HG02885 (cell line): ENCODE data around the gene USP46.

Experiments
- ATAC-seq: cut with Tn5 transposase; IDR thresholded peaks from one replicate; pipeline ENCODE4 v1.9.1; 2021; ENCODE audit warnings: mild to moderate bottlenecking; ENCODE audit not compliant: unreplicated experiment, poor library complexity

The USP46 gene

GRCh38 chr4:52657618-52658501, 1.2 kb downstream of the USP46 start:
- no peak for ATAC-seq

- ATAC-seq: no peak
Measured at GRCh38 chr4:52657292-52657617, 1.8 kb downstream of the USP46 start.

GRCh38 chr4:52655506-52655905, 3.6 kb downstream of the USP46 start:
- ATAC-seq: no peak

- ATAC-seq: no peak
Measured at GRCh38 chr4:52651996-52652672, 7.0 kb downstream of the USP46 start.

DNA sequence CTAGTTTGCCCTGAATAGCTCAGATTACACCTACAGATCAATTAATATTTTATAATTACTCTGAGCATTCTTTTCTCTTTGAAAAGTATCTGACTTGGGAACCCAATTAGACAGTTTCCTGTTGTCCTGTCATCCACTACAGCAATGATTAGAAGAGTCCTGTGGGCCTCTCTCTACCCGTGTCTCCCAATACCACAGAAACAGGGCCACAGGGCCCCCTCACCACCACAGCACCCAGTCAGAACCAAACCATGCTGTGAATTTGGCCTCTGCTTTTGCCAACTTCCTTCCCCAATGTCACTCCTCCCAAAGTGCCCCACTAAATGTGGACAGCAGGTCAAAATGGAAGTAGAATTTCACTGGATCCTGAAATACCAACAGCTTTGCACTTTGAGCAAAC, 10.3 kb downstream of the USP46 start:
- no peak for ATAC-seq

- ATAC-seq: no peak
Measured at GRCh38 chr4:52646741-52647140, 12.4 kb downstream of the USP46 start.

- ATAC-seq: no peak
Measured at GRCh38 chr4:52646096-52646495, 13.0 kb downstream of the USP46 start.

GRCh38 chr4:52645300-52645699, 13.8 kb downstream of the USP46 start:
- ATAC-seq: peak; percentile 36

DNA sequence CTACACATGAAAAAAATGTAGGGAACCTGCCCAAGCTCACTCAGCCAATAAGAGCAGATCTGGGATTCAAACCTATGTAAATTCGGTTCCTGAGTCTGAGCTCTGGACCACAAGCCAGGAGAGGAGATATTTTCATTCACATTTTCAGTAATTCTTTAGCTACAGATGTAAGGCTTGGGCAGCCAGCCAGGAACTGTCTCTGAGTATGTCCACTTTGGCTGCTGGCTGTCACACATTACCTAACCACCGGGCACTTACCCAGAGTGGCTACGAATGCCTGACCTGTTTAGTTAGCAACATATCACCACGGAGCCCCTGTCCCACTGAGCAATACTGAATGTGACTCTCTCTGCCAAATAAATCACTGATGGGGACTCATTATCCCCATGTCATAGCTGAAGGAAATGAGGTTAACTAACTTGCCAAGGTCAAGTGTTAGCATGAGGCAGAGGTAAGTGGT, 15.3 kb downstream of the USP46 start:
- peak; percentile 32 for ATAC-seq

DNA sequence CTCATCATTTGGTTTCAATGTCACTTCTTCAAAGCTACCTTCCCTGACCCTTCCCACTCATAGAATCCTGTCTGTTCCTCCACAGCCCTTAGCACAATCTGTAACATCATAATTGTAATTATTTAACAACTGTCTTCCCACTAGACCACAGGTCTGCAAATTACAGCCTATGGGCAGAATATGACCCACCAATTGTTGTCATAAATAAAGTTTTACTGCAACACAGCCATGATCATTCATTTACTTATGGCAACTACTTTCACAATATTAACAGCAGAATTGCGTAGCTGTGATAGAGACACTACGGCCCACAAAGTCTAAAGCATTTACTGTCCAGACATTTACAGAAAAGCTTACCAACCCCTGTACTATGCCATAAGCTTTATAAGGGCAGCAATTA, 15.9 kb downstream of the USP46 start:
- ATAC-seq: no peak

DNA sequence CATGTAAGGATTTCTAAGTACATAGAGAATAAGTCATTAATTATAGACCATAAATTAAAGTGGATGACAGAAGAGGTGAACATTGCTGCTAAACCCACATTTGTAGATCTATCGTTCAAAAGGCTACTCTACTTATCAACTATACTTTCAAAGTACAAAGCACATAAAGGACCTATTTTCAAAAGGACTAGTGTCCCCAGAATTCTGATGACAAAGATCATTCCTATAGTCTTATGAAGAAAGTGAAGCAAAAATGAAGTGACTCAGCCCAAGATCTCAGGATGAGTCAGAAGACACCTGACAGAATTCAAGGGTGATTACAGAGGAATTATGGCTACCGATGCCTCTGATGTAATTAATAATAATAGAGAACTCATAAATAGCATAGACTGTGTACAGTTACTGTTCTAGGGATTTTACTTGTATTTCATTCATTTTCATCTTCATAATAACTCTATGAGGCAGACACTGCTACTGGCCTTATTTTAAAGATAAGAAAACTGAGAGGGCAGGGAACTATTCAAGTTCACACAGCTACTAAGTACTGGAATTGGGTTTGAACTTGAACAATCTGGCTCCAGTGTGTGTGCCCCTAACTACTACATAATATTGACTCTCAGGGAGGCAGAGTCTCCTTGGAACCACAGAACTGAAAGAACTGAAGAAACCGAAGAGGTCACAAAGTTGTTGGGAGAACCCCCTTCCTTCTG, 17.1 kb downstream of the USP46 start:
- ATAC-seq: peak; percentile 86

GRCh38 chr4:52640808-52641565, 18.1 kb downstream of the USP46 start:
- ATAC-seq: no peak

GRCh38 chr4:52638717-52639116, 20.4 kb downstream of the USP46 start:
- ATAC-seq: peak; percentile 39

- ATAC-seq: no peak
Measured at GRCh38 chr4:52637116-52637515, 22.0 kb downstream of the USP46 start.

DNA sequence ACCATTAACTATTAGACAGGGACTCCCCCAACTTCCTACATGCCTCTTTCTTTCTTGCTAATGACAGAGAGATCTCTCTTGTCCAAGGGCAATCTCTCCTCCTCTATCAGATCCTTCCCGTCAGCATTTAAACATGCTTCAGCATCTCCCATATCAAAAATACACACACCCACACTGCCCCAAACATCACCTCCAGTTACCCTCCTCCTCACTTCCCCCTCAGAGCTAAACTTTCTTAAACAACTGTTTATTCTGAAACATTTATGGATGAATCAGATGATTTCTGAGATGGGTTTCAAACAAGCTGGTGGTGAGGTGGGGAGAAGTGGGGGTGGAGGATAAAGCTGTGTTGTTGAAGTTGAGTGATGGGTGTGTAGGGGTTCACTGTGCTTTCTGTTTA, 23.5 kb downstream of the USP46 start:
- no peak for ATAC-seq

DNA sequence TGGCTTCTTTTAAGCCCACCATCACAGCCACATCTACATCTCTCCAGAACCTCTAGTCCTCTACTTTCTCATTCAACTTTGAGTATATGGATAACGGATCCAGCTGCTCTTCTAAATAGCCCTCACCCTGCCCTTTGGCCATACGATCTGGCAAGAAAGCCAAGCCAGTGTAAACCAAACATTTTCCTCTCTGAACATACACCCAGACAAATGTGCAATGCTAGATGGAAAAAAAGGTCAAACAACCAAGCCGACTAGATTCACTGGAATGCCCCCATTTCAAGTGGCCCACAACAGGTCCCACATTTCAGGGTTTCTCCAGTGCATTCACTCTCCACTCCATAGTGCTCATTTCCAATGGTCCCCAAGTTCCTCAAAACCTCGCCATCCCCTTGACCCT, 24.0 kb downstream of the USP46 start:
- ATAC-seq: no peak

- ATAC-seq: no peak
Measured at GRCh38 chr4:52633846-52634245, 25.3 kb downstream of the USP46 start.

DNA sequence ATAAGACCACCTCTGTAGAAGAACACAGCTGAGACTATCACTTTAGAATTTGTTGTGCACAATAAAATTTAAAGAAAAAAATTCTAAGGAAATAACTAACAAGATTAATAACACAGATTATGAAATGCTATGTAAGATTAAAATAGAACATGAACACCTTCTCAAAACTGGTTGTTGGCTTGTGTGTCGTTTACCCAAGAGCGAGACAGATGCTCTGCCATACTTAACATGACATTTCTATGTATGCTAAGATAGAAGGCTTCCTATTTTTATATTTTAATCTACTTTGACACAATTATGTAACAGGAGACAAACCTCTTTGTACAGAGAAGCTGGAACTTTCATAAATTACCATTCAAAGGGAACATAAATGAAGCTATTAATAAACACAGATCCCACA, 30.1 kb downstream of the USP46 start:
- ATAC-seq: no peak

DNA sequence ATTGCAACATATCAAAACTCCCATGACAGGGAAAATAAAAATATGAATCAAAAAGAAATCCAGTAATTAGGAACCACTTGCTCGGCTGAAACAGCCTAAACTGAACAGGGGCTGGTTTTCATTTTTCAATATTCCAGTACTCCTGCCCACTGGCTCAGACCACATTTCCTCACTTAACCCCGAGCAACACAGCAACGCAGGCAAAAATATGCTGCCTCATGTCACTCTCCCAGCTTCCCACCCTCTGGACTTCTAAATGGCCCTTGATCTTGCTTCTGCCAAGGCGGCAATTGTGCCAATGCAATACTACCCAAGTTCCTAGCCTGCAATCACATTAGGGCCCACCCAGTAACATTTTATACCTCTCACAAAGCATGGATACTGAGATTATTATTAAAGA, 30.6 kb downstream of the USP46 start:
- no peak for ATAC-seq

GRCh38 chr4:52627876-52628275, 31.2 kb downstream of the USP46 start:
- ATAC-seq: no peak
